ENCODE measurements around the gene CHI3L1.

CHI3L1 gene

GRCh38 chr1:203149188-203149840 lies 37.2 kb downstream of the CHI3L1 start:
- no peak for DNase-seq

DNA sequence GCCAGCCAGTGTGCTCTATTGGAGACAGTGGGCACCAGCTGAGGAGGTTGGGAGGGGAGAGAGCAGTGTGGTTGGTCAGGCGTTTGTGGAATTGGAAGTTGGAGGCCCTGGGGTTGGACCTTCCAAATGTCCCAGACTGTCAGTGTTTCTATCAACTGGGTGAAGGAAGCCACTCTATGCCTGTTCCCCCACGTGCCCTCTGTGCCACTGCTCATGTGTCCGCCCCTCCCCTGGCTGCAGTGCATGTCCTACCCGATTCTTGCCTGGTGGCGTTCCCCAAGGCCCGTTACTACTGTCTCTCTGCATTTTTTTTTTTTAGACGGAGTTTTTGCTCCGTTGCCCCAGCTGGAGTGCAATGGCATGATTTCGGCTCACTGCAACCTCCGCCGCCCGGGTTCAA lies 37.9 kb downstream of the CHI3L1 start:
- no peak for DNase-seq

DNA sequence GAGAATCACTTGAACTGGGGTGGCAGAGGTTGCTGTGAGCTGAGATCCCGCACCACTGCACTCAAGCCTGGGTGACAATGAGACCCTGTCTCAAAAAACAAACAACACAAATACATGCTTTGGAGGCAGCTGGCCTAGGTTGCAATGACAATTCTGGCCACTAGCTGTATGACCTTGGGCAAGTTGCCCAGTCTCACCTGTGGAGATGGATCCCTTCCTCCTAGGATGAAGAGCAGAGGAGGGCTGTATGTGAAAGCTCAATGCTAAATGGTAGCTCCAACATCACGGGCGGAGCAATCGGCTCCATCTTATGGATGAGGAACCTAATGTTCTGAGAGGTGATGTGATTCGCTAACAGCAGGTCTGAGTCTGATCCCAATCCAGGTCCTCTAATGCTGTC lies 38.4 kb downstream of the CHI3L1 start:
- no peak for DNase-seq

DNA sequence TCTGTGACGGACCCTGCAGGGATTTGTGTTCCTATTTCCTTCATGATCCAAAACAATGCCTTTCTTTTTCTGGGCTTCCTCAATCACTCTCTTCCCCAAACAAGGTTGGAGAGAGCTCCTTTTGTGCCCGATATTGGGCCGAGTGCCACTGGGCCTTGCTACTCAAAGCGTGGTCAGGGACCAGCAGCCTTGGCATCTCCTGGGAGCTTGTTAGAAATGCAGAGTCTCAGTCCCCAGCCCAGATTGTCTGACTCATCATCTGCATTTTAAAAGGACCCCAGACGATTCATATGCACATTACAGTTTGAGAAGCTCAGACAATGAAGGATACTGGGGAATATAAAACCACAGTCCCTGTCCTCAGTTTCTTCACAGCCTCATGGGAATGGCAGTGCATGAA lies 39.1 kb downstream of the CHI3L1 start:
- DNase-seq = no peak

- DNase-seq = no peak
Measured at GRCh38 chr1:203146537-203146936, 40.0 kb downstream of the CHI3L1 start.

- DNase-seq = no peak
Measured at GRCh38 chr1:203146042-203146369, 40.5 kb downstream of the CHI3L1 start.

- DNase-seq = no peak
Measured at GRCh38 chr1:203145321-203146041, 41.0 kb downstream of the CHI3L1 start.

DNA sequence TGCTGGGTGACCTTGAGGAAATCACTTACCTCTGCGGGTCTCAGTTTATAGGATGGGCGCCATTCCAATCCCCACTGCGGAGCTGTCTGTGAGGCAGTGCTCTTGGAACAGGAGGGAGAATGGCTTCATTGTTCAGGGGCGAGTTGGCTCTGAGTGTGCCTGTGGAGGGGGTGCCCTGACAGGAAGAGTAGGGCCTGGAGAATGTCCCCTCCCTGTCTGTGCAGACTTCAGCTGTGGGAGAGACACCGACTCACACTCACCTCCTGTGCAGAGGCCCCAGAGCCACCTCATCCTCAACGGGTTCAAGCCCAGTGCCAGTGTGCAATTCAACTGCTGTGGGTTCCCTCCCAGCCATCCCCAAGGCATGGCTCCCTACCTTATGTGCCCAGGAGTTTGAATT lies 41.8 kb downstream of the CHI3L1 start:
- no peak for DNase-seq

- DNase-seq = no peak
Measured at GRCh38 chr1:203143641-203144040, 42.9 kb downstream of the CHI3L1 start.

DNA sequence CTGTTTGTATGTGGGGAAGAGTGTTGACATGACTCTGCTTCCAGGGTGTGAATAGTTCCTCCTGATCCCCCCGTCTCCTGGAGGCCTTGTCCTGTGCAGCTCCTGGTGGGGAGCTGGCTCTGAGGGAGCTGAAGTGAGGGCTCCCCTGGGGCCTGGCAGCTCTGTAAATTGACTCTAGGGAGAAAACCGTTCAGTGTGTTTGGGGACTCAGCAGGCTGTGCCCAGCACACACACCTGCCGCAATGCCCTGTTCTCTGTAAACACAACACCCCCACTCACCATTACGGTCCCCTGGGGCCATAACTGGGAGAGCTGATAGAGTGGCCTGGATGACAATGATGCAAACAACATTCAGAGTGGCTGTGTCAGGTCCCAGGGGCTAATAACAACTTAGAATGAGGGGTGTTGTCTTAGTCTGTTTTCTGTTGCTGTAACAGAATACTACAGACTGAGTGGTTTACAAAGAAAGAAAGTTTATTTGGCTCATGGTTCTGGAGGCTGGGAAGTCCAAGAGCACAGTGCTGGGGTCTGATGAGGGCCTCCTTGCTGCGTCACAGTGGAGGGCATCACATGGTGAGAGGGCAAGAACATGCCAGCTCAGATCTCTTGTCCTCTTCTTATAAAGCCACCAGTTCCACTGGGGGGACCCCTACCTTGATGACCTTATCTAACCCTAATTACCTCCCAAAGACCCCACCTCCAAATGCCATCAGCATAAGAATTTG lies 43.7 kb downstream of the CHI3L1 start:
- DNase-seq = no peak

DNA sequence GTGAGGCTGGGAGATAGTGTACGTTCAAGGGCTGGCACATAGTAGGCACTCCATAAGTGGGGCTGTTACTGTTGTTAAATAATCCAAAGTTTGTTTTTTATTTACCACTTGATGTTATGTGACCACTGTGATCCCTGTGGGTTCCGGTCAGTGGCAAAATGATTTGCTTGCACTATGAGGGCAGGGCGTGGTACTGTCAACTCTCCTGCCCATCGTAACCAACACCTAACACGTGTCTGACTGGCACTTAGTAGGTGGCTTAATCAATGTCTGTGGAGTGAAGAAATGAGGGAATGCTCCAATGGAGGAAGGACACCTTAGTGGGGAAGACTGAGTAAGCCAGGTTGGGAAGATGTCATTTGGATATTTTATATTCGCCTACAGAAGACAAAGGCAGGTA lies 44.4 kb downstream of the CHI3L1 start:
- DNase-seq = no peak

DNA sequence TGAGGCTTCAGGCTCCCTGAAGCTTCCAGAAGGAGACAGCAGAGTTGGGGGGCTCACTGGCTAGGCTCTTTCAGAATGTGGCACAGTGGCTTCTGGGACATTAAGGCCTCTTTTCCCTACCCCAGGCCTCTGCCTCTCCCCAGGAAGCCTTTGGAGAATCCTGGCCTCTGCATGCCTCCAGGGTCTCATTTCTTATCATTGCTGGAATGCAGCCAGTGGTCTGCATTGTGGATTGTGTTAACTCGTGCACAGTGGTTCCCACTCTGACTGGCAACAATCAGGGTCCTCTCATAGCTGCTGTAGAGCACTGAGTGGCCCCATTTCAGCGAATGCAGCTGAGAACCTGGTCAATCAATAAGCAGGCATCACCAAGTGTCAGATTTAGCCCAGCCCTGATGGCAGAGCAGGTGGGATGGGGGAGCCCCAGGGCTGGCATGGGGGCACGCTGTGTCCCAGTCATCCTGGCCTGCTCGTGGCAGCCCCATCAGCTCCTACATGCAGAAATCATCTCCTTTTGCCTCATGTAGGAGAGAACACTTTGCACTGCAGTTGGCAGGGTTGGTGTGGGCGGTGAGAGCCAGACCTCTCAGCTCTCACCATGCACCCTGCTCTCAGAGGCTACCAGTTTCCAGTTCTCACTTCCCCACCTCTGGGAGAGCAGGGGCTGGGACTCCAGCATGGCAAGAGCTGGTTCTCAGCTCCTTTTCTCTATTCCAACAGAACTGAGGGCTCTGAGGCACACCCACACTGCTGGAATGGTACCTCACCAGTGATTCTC lies 45.6 kb downstream of the CHI3L1 start:
- DNase-seq = no peak

- DNase-seq = no peak
Measured at GRCh38 chr1:203139976-203140475, 46.5 kb downstream of the CHI3L1 start.

- no peak for DNase-seq
Measured at GRCh38 chr1:203138066-203138465, 48.4 kb downstream of the CHI3L1 start.

GRCh38 chr1:203137324-203137723 lies 49.2 kb downstream of the CHI3L1 start:
- DNase-seq = no peak

DNA sequence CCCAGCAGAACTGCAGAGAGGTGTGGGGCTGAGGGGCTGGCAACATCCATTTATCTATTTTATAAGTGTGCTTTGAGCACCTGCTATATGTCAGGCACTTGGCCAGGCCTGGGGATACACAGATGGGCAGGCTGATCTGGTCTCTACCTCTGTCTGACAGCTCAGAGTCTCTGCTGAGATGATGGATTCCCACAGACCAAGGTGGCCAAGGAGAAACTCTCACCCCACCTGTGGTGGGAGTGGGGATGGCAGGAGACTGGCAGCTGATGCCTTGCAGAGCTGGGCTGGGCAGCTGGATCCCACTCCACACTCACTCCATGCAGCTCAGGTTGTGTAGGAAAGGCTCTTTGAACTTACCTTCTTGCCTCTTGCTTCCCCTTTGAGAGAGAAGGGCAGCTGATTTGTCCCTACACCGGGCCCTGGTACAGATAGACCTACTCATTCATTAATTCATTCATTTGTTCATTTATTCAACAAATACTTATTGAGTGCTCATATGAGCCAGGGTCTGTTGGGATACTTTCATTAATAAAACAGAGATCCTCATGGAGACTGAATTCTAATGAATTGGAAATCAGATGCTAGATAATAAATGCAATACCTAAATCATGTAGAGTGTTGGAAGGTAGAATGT lies 50.0 kb downstream of the CHI3L1 start:
- no peak for DNase-seq

DNA sequence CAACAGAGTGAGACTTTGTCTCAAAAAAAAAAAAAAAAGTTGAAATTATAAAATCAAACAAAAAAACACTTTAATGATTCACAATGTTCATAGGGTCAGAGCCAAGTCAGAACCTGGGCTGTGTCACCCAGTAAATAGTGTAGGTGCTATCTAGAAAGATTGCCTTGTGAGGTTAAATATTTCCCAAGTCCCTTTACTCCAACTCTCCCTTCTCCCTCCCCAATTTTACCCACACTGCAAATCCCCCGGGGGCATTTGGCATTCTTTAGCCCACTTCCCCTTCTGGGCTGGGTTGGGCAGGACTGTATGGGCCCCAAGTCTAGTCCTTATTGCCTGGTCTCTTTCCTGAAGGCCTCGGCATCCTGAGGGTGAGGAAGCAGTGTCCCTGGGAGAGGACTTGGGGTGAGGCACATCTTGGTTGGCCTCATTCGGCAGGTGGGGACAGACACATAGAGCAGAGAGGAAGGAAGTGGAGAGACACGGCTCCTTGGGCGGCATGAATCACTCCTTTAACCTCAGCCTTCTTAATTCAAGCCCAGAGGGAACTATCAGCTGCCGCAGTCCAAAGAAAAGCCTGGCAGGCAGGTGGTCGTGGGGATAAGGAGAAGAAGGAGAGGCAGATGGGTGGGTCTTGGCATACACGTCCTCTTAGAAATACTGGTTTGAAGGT lies 50.7 kb downstream of the CHI3L1 start:
- no peak for DNase-seq

GRCh38 chr1:203133970-203134725 lies 52.4 kb downstream of the CHI3L1 start:
- no peak for DNase-seq

DNA sequence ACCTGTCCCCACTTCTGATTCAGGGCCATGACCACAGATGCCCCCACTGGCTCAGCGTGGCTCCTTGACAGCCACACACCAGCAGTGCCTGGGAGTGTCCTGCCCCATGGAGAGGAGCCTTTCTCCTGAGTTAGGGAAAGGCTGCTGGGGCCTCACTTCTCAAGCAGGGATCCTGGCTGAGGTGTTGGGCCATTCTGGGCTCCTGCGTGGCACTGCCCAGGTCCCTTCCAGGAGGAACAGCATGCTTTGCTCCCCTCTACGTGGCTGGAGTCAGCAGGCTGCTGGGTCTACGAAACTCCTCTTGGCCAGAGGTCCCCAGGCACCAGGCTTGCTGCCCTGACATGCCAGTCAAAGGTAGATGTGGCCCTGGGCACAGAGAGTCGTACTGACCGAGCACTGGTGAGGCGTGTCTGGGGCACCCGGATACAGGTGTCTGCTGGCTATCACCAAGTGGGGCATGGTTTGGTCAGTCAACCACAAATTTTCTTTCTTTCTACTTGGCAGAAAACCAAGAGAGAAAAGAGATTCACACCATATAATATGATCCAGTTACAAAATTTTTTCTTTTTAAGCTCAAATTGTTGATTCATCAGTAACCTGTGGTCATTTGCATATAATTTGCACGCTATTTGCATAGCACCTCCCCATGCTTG lies 54.8 kb downstream of the CHI3L1 start:
- no peak for DNase-seq

- DNase-seq = peak; percentile 9
Measured at GRCh38 chr1:203130358-203130985, 56.0 kb downstream of the CHI3L1 start.
